T-cell (primary cell): ENCODE results near the gene SLC9A9. TPM values are rescaled to one million over a fixed set of nuclear protein-coding genes. Genes with fewer than 3 reads are reported as not detected.
"Not testable (repeated sequence)": the region's sequence is repeated elsewhere in the genome, so short reads cannot be mapped to it uniquely, and the experiment has no call there.

Experiments
- ATAC-seq, 4 experiments: fragments of 200-7000 bp in 3 of 4; fragments of 150-1000 bp in 1 of 4; cut with Tn5 transposase; replicated peaks in 1 of 4; 1 replicate in 3 of 4; 2 replicates in 1 of 4; pipeline ENCODE4 v1.10.0; 2021; ENCODE audit warnings: moderate library complexity in 3 of 4, mild to moderate bottlenecking in 2 of 4, moderate number of reproducible peaks in 1 of 4
- CTCF ChIA-PET, 2 donors: fragments of 300-600 bp; sonication (Branson Sonifier 250); formaldehyde crosslinking; loops; one replicate each; lab custom pipeline; 2022; ENCODE audit warnings: antibody characterized with exemption in 2 of 2; lab: Charles Lee
- POLR2A ChIA-PET, 2 donors: fragments of 300-600 bp; sonication (Branson Sonifier 250); formaldehyde crosslinking; loops; one replicate each; lab custom pipeline; 2022; ENCODE audit warnings: antibody characterized with exemption in 2 of 2; lab: Charles Lee
- DNase-seq, 35 experiments: peaks; one replicate each; pipeline versions ENCODE4 v3.0.0 to v3.0.0-alpha.2; 2013 to 2023
- H3K27ac ChIP-seq: one replicate; pipeline ENCODE4 v1.5.1; 2013; ENCODE audit warnings: low read length
- H3K27me3 ChIP-seq, 2 experiments: replicated peaks in 1 of 2; 1 replicate in 1 of 2; 2 replicates in 1 of 2; pipeline versions ENCODE4 v1.6.1 to v1.7.0; 2013; ENCODE audit warnings: low read length in 1 of 2, mixed read lengths in 1 of 2; ENCODE audit not compliant: control insufficient read depth in 2 of 2, insufficient read depth in 2 of 2; ENCODE audit errors: extremely low read depth in 1 of 2
- H3K36me3 ChIP-seq, 2 donors: 1 replicate in 1 of 2; 2 replicates in 1 of 2; pipeline versions ENCODE4 v1.6.1 to v1.7.0; 2013; ENCODE audit warnings: low read length in 1 of 2; ENCODE audit not compliant: control insufficient read depth in 2 of 2, insufficient read depth in 1 of 2; ENCODE audit errors: extremely low read depth in 1 of 2
- H3K4me1 ChIP-seq, 2 experiments: 1 replicate in 1 of 2; 2 replicates in 1 of 2; pipeline versions ENCODE4 v1.6.1 to v1.7.0; 2013; ENCODE audit warnings: low read length in 2 of 2, mixed read lengths in 1 of 2; ENCODE audit not compliant: insufficient read depth in 2 of 2, control insufficient read depth in 1 of 2; ENCODE audit errors: extremely low read depth in 1 of 2
- H3K4me3 ChIP-seq, 2 donors: 1 replicate in 1 of 2; 2 replicates in 1 of 2; pipeline versions ENCODE4 v1.5.1 to v1.7.0; 2013; ENCODE audit warnings: mild to moderate bottlenecking in 2 of 2, low read length in 1 of 2, moderate library complexity in 1 of 2; ENCODE audit not compliant: control insufficient read depth in 1 of 2; ENCODE audit errors: extremely low read depth in 1 of 2
- H3K9me3 ChIP-seq: 2 replicates; pipeline ENCODE4 v1.7.0; 2013
- H3K27ac Mint-ChIP-seq, 2 donors: one replicate each; pipeline ENCODE4 v1.8.0; 2020 to 2021; ENCODE audit warnings: mild to moderate bottlenecking in 2 of 2, mixed read lengths in 2 of 2
- H3K27me3 Mint-ChIP-seq, 2 donors: one replicate each; pipeline ENCODE4 v1.8.0; 2021 to 2022; ENCODE audit warnings: mixed read lengths in 2 of 2
- H3K36me3 Mint-ChIP-seq: one replicate; pipeline ENCODE4 v1.8.0; 2021; ENCODE audit warnings: mixed read lengths
- H3K4me1 Mint-ChIP-seq, 3 donors: one replicate each; pipeline ENCODE4 v1.8.0; 2020 to 2022; ENCODE audit warnings: mixed read lengths in 3 of 3, mild to moderate bottlenecking in 1 of 3
- H3K4me3 Mint-ChIP-seq, 3 donors: one replicate each; pipeline ENCODE4 v1.8.0; 2020 to 2022; ENCODE audit warnings: mild to moderate bottlenecking in 3 of 3, mixed read lengths in 3 of 3, moderate library complexity in 3 of 3
- H3K9me3 Mint-ChIP-seq, 3 donors: one replicate each; pipeline ENCODE4 v1.8.0; 2020 to 2022; ENCODE audit warnings: mixed read lengths in 3 of 3
- WGBS: methylation state at CpG from one replicate; pipeline ENCODE4 v1.1.5; 2013; ENCODE audit warnings: missing lambda C conversion rate; ENCODE audit not compliant: insufficient coverage; 5-methylcytosine and 5-hydroxymethylcytosine counted together
- total RNA-seq, 35 experiments: library from RNA in 6 of 35; stranded (reverse) in 6 of 35; fragments of 120-200 nt in 1 of 35; gene quantifications; one replicate each; pipeline versions ENCODE4 v1.2.1 to v1.2.4 and lab custom pipeline; 2013 to 2026

The SLC9A9 gene
- total RNA-seq, 5 donors from 2014 or later (not counting 1 experiment from before 2014, with no cell fraction given): 11.2 to 36.8 (median 17.8) TPM

DNA sequence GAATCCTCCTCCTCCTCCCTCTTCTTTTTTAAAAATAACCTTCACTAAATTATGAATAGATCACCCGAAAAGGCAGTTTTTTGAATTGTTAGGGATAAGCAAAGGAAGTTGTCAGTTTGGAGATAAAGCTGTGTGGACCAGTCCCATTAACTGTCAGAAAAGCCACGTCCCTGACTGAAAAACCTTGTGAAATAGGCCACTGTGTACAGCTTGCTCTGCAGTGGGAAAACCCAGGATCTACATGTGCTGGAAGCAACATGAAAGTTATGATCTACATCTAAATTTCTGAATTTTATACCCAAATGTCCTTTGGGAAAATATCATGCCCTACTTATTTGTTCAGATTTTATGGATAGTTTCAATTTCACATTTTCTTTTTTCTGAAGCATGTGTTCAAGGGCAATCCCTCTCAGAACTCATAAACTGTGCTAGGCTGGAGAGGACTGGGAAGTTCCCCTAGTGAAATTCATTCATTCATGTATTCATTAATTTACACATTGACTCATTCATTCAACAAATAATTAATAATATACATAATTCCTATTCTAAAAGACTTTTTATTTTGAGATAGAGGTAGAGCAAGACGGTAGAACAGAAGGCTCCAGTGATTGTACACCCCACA is 149.5 kb downstream of the SLC9A9 start:
- no peaks in the 10 kb centered on the region for H3K27me3 Mint-ChIP-seq
- no peak for DNase-seq
- Histone ChIP-seq H3K4me3 (no peak overlapping the region), H3K36me3 (no peaks in the 10 kb centered on the region), H3K4me1 (no peaks in the 10 kb centered on the region), H3K9me3 (no peaks in the 10 kb centered on the region), H3K27ac (no peak overlapping the region), H3K27me3 (no peaks in the 10 kb centered on the region)
- ATAC-seq: no peak
- 50% methylated on average over 1 of the region's 3 CpGs for WGBS
- POLR2A ChIA-PET: interaction anchor here in 1 of 2 donors (0.8 kb wide), 1 partner anchor 568 kb away, joined by 3 read pairs; no protein-coding TSS in a partner anchor
- CTCF ChIA-PET: no interaction called here
- no peak overlapping the region for H3K27ac Mint-ChIP-seq
- H3K9me3 Mint-ChIP-seq: peaks cover 0 to 6% (median 0%) of the 10 kb centered on the region in 3 donors
- peaks cover 14% of the 10 kb centered on the region for H3K36me3 Mint-ChIP-seq
- H3K4me3 Mint-ChIP-seq: no peak overlapping the region
- peaks cover 0 to 13% (median 6%) of the 10 kb centered on the region in 3 donors for H3K4me1 Mint-ChIP-seq

DNA sequence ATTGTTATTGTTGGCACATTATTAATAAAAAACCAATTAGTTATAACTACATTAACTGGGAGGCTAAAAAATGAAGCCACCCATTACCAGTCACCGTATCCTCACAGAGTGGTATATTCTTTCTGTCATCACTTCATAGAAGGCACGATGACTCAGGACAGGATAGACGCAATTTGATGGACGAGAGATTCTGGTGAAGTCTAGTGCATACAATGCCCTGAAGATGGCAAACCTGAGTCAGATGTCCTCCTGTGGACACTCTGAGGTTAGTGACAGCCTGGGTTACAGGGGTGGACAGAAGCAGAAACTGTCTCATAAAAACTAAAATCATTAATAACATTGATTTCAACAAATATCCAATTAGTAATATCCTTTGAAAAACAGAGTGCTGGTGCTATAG is 150.3 kb downstream of the SLC9A9 start:
- Histone ChIP-seq H3K4me3 (no peak overlapping the region), H3K36me3 (no peaks in the 10 kb centered on the region), H3K9me3 (no peaks in the 10 kb centered on the region), H3K27me3 (no peaks in the 10 kb centered on the region), H3K4me1 (no peaks in the 10 kb centered on the region), H3K27ac (no peak overlapping the region)
- Mint-ChIP-seq H3K27ac (no peak overlapping the region), H3K9me3 (peaks cover 0 to 6% (median 0%) of the 10 kb centered on the region in 3 donors), H3K4me3 (no peak overlapping the region), H3K27me3 (no peaks in the 10 kb centered on the region), H3K4me1 (peaks cover 0 to 13% (median 4%) of the 10 kb centered on the region in 3 donors), H3K36me3 (peaks cover 16% of the 10 kb centered on the region)
- WGBS: 100% methylated on average over 3 of the region's 4 CpGs
- ATAC-seq (no peak), DNase-seq (no peak)
- ChIA-PET CTCF (no interaction called here), POLR2A (interaction anchor here (0.6 to 0.8 kb wide), 2 partner anchors 66 to 567 kb away, joined by 3 read pairs; no protein-coding TSS in a partner anchor)

DNA sequence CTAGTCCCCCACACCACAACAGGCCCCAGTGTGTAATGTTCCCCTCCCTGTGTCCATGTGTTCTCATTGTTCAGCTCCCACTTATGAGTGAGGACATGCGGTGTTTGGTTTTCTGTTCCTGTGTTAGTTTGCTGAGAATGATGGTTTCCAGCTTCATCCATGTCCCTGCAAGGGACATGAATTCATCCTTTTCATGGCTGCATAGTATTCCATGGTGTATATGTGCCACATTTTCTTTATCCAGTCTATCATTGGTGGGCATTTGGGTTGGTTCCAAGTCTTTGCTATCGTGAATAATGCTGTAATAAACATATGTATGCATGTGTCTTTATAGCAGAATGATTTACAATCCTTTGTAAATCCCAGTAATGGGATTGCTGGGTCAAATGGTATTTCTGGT is 152.9 kb downstream of the SLC9A9 start:
- POLR2A ChIA-PET, H3K4me1 Mint-ChIP-seq, H3K27me3 ChIP-seq, ATAC-seq, H3K27ac Mint-ChIP-seq, H3K9me3 ChIP-seq, H3K9me3 Mint-ChIP-seq, H3K27me3 Mint-ChIP-seq, H3K27ac ChIP-seq, H3K4me3 ChIP-seq, H3K36me3 ChIP-seq, DNase-seq, H3K4me3 Mint-ChIP-seq, CTCF ChIA-PET, H3K4me1 ChIP-seq: not testable (repeated sequence)
- no CpG with 5 or more reads among the region's 2 CpGs for WGBS
- H3K36me3 Mint-ChIP-seq: peaks cover 33% of the 10 kb centered on the region

DNA sequence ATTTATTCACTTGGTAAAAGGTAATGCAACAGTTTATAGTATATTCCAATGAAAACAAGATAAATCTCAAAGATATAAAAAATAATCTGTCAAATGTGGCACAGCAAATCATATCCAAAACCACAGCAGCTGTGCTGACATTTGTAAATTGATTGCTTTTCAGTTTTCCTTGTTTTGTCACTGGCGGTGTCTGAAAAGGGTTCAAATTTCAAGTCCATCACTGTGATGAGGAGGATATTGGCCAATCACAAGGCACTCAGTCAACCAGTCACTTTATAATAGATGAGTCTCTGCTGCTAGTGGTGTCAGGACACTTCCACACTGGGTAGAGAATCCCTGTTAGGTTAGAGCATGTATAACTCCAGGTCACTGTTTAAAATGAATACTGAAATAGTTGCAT is 154.8 kb downstream of the SLC9A9 start:
- WGBS: no CpG with 5 or more reads among the region's 1 CpG
- CTCF ChIA-PET: no interaction called here
- Mint-ChIP-seq H3K4me3 (no peak overlapping the region), H3K27me3 (no peaks in the 10 kb centered on the region), H3K9me3 (peaks cover 0 to 6% (median 0%) of the 10 kb centered on the region in 3 donors), H3K36me3 (peaks cover 36% of the 10 kb centered on the region), H3K27ac (no peak overlapping the region), H3K4me1 (no peaks in the 10 kb centered on the region)
- no peaks in the 10 kb centered on the region for H3K27me3 ChIP-seq
- no peaks in the 10 kb centered on the region for H3K36me3 ChIP-seq
- DNase-seq: no peak
- H3K9me3 ChIP-seq: no peaks in the 10 kb centered on the region
- ATAC-seq: no peak
- H3K27ac ChIP-seq: no peak overlapping the region
- POLR2A ChIA-PET: no interaction called here
- H3K4me3 ChIP-seq: no peak overlapping the region
- H3K4me1 ChIP-seq: no peaks in the 10 kb centered on the region

DNA sequence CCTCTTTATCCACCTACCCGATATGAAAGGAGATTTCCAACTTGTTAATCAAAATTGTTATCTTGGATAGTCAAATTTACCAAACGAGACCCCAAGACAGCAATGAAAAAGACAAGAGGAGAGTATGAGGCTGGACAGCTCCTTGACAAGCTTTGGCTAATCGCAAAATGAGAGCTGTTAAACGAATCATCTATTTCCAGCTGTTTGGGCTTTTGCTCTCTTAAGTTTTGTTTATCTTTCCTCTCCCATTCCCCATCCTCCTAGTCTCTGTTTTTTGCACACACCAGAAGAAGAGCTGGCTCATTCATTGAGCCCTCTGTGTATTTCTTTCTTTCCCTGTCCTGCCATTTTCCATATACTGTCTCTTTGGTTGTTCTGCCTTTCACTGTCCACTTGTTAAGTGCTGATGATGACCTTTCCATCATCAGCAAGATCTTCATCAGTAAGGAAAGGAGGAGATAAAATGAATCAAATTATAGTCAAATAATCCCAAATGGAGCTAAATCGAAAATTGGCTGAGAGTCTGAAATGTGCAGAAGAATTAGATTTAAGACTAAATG is 161.6 kb downstream of the SLC9A9 start:
- WGBS: 77% methylated on average over 4 of the region's 5 CpGs
- ChIA-PET CTCF (interaction anchor here in 1 of 2 donors (0.9 to 1.4 kb wide), 3 partner anchors 13 to 14 kb away, joined by 3 to 8 read pairs (median 3); no protein-coding TSS in a partner anchor), POLR2A (no interaction called here)
- Mint-ChIP-seq H3K4me3 (no peak overlapping the region), H3K4me1 (peaks cover 0 to 2% (median 0%) of the 10 kb centered on the region in 3 donors), H3K27me3 (no peaks in the 10 kb centered on the region), H3K36me3 (peaks cover 15% of the 10 kb centered on the region), H3K9me3 (no peaks in the 10 kb centered on the region), H3K27ac (no peak overlapping the region)
- Histone ChIP-seq H3K9me3 (no peaks in the 10 kb centered on the region), H3K4me1 (no peaks in the 10 kb centered on the region), H3K36me3 (no peaks in the 10 kb centered on the region), H3K27me3 (no peaks in the 10 kb centered on the region), H3K27ac (no peak overlapping the region), H3K4me3 (no peak overlapping the region)
- ATAC-seq: no peak
- DNase-seq: no peak

DNA sequence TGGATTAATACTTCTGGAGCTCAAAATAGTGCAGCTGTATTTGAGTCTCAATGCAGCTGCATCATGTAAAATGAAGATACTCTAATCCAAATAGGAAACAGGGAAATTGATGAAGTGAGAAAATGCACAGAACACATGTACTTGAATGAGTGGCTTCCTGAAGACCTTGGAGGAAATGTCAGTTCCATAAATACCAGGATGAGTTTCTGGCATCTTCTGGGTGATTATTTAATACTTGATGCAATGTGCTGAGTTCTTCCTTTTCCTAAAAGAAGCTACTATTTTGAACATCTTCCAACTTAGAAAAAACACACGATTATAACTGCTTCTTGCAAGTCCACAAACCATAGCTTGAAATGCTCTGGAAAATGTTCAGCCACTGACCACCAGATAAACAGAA is 162.8 kb downstream of the SLC9A9 start:
- DNase-seq (no peak), ATAC-seq (no peak)
- no peak overlapping the region for H3K27ac Mint-ChIP-seq
- H3K4me1 Mint-ChIP-seq: peaks cover 0 to 4% (median 0%) of the 10 kb centered on the region in 3 donors
- POLR2A ChIA-PET: no interaction called here
- H3K27me3 ChIP-seq: no peaks in the 10 kb centered on the region
- H3K27me3 Mint-ChIP-seq: no peaks in the 10 kb centered on the region
- no peak overlapping the region for H3K4me3 ChIP-seq
- no peaks in the 10 kb centered on the region for H3K36me3 ChIP-seq
- CTCF ChIA-PET: interaction anchor here in 1 of 2 donors (1.4 kb wide), 1 partner anchor 11 kb away, joined by 8 read pairs; no protein-coding TSS in a partner anchor
- no peaks in the 10 kb centered on the region for H3K9me3 Mint-ChIP-seq
- no peaks in the 10 kb centered on the region for H3K9me3 ChIP-seq
- H3K27ac ChIP-seq: no peak overlapping the region
- H3K36me3 Mint-ChIP-seq: peaks cover 6% of the 10 kb centered on the region
- H3K4me3 Mint-ChIP-seq: no peak overlapping the region
- no peaks in the 10 kb centered on the region for H3K4me1 ChIP-seq
- no CpG with 5 or more reads among the region's 1 CpG for WGBS
